DLD1 (cell line): ENCODE measurements around the gene CERS5.

Source experiments
- in situ Hi-C: cut with HindIII; loops from 2 replicates; pipeline ENCODE4 v1.10.0; 2017; ENCODE audit warnings: low sequenced_read_pairs

CERS5 gene

DNA sequence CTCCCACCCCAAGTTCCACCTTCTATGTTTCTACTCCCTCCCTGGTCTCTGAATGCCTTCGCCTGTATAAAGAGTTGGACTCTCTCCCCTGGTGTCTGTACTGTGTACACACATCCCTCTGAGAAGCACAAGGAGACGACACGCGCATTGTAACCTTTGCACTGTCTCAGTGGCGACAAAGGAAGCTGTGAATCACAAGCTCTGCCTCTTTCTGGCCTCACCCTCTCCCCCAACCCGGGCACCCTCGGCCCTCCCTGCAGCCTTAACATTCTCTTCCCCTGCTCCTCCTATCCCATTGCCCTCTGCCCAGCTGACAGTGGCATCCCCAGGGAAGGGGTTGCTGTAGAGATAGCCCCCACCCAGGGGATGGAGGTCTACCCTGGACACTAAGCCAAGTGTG, 84.5 kb downstream of the CERS5 start:
- in situ Hi-C loops, result no loop called here

DNA sequence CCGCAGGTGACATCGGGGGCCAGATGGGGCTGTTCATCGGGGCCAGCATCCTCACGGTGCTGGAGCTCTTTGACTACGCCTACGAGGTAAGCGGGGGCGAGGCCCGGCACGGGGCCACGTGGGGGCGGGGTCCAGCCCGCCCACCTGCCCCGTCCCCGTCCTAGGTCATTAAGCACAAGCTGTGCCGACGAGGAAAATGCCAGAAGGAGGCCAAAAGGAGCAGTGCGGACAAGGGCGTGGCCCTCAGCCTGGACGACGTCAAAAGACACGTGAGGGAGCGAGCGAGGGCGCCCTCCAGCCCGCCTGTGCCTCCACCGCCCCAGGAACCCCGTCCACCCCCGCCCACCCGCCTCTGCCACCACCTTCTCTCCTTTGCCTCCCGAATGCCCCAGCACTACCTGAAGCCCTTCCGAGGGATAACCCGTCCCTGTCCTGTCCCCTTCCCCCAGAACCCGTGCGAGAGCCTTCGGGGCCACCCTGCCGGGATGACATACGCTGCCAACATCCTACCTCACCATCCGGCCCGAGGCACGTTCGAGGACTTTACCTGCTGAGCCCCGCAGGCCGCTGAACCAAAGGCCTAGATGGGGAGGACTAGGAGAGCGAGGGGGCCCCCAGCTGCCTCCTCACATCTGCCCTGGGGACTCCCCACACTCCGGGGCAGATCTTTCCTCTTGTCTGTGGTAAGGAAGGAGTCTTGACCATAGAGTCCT, 85.9 kb downstream of the CERS5 start:
- in situ Hi-C loops, result no loop called here

DNA sequence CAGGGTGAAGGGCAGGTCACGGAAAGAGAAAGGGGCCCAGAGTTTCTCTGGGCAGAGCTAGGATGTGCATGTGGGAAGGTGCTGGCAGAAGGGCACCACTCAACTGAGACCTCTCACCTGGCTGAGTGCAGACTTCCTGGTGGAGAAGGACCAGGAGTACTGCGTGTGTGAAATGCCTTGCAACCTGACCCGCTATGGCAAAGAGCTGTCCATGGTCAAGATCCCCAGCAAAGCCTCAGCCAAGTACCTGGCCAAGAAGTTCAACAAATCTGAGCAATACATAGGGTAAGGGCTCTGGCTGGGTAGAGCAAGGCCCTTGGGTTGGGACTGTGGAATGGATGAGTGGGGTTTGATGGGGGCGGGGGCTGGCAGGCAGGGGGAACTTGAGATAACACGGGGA, 87.4 kb downstream of the CERS5 start:
- in situ Hi-C loops, result no loop called here
